Natural killer cell (primary cell): ENCODE results near the gene CLIC6. TPM values are rescaled to one million over a fixed set of nuclear protein-coding genes. Genes with fewer than 3 reads are reported as not detected.

Source experiments
- ATAC-seq, 3 donors: fragments of 150-1000 bp in 2 of 3; fragments of 200-7000 bp in 1 of 3; cut with Tn5 transposase; 1 replicate in 1 of 3; 2 replicates in 2 of 3; pipeline ENCODE4 v1.10.0; 2021; ENCODE audit warnings: mild to moderate bottlenecking in 2 of 3, moderate library complexity in 2 of 3
- DNase-seq, 2 donors: peaks; one replicate each; pipeline versions ENCODE4 v3.0.0 to v3.0.0-alpha.2; 2013 to 2021; ENCODE audit warnings: mixed read lengths in 1 of 2
- H3K27ac ChIP-seq: one replicate; pipeline ENCODE4 v1.5.1; 2013; ENCODE audit warnings: mild to moderate bottlenecking, low read length
- H3K27me3 ChIP-seq: one replicate; pipeline ENCODE4 v1.6.1; 2013; ENCODE audit warnings: low read length; ENCODE audit not compliant: control insufficient read depth, insufficient read depth
- H3K36me3 ChIP-seq: one replicate; pipeline ENCODE4 v1.6.1; 2013; ENCODE audit warnings: low read length; ENCODE audit not compliant: control insufficient read depth, insufficient read depth
- H3K4me1 ChIP-seq: one replicate; pipeline ENCODE4 v1.6.1; 2013; ENCODE audit warnings: low read length; ENCODE audit not compliant: control insufficient read depth, insufficient read depth
- H3K4me3 ChIP-seq: one replicate; pipeline ENCODE4 v1.5.1; 2013; ENCODE audit warnings: low read length
- H3K9me3 ChIP-seq: one replicate; pipeline ENCODE4 v1.6.1; 2013; ENCODE audit warnings: low read length; ENCODE audit not compliant: control insufficient read depth, insufficient read depth
- H3K27ac Mint-ChIP-seq, 2 donors: one replicate each; pipeline ENCODE4 v1.8.0; 2022; ENCODE audit warnings: mild to moderate bottlenecking in 2 of 2, mixed read lengths in 2 of 2, moderate library complexity in 1 of 2
- H3K27me3 Mint-ChIP-seq, 2 donors: one replicate each; pipeline ENCODE4 v1.8.0; 2022; ENCODE audit warnings: low read depth in 2 of 2, mixed read lengths in 2 of 2
- H3K36me3 Mint-ChIP-seq: one replicate; pipeline ENCODE4 v1.8.0; 2022; ENCODE audit warnings: mixed read lengths
- H3K4me1 Mint-ChIP-seq, 2 donors: one replicate each; pipeline ENCODE4 v1.8.0; 2022; ENCODE audit warnings: mixed read lengths in 2 of 2
- H3K4me3 Mint-ChIP-seq: one replicate; pipeline ENCODE4 v1.8.0; 2022; ENCODE audit warnings: mild to moderate bottlenecking, moderate library complexity, mixed read lengths
- H3K9me3 Mint-ChIP-seq, 2 donors: one replicate each; pipeline ENCODE4 v1.8.0; 2022; ENCODE audit warnings: mixed read lengths in 2 of 2
- WGBS: methylation state at CpG from one replicate; pipeline ENCODE4 v1.1.7; 2013; ENCODE audit warnings: missing lambda C conversion rate; ENCODE audit not compliant: insufficient coverage; 5-methylcytosine and 5-hydroxymethylcytosine counted together
- intact Hi-C: fragments of 100-400 bp; cut with micrococcal nuclease; formaldehyde crosslinking; loops from one replicate; pipeline ENCODE4 v1.14.2; 2022
- total RNA-seq, 4 donors: library from RNA; stranded (reverse); fragments of 120-200 nt in 1 of 4; gene quantifications; one replicate each; pipeline versions ENCODE4 v1.2.3 to v1.2.4, GENCODE V29; 2013 to 2022
- TF ChIP-seq, protein P1 (sequence below): fragments of 200-600 bp; IDR thresholded peaks from one replicate; pipeline ENCODE4 v1.8.0; 2022; ENCODE audit warnings: antibody characterized with exemption

Gene CLIC6
- total RNA-seq, 3 donors from 2014 or later (not counting 1 experiment from before 2014, with no cell fraction given) = not detected

DNA sequence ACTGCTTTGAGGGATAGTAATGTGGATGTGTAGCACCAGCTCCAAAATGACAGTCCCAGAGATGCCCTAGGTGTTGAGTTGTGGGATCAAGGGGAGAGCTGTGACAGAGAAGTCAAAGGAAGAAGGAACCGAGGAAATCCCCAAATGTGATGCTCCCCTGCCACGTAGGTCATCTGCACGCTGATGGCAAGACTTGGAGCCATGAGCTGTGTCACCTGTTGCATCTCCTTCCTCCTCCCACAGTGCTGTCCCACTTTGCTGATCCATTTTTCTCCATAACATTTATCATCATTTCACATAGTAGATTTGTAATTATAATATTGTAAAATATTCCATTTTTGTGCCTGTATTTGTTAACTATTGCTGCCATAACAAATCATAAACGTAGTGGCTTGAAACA, 36.3 kb upstream of the CLIC6 start:
- Histone ChIP-seq H3K4me3 (no peak overlapping the region), H3K4me1 (no peaks in the 10 kb centered on the region), H3K27ac (no peak overlapping the region), H3K27me3 (no peaks in the 10 kb centered on the region), H3K36me3 (no peaks in the 10 kb centered on the region), H3K9me3 (no peaks in the 10 kb centered on the region)
- H3K27me3 Mint-ChIP-seq = peaks cover 0 to 3% of the 10 kb centered on the region in 2 donors
- 91% methylated on average over 4 of the region's 4 CpGs for WGBS
- no peak for DNase-seq
- no peaks in the 10 kb centered on the region for H3K36me3 Mint-ChIP-seq
- no peaks in the 10 kb centered on the region for H3K4me1 Mint-ChIP-seq
- no peak for ATAC-seq
- TF ChIP-seq, protein P1, sequence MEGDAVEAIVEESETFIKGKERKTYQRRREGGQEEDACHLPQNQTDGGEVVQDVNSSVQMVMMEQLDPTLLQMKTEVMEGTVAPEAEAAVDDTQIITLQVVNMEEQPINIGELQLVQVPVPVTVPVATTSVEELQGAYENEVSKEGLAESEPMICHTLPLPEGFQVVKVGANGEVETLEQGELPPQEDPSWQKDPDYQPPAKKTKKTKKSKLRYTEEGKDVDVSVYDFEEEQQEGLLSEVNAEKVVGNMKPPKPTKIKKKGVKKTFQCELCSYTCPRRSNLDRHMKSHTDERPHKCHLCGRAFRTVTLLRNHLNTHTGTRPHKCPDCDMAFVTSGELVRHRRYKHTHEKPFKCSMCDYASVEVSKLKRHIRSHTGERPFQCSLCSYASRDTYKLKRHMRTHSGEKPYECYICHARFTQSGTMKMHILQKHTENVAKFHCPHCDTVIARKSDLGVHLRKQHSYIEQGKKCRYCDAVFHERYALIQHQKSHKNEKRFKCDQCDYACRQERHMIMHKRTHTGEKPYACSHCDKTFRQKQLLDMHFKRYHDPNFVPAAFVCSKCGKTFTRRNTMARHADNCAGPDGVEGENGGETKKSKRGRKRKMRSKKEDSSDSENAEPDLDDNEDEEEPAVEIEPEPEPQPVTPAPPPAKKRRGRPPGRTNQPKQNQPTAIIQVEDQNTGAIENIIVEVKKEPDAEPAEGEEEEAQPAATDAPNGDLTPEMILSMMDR = no peak
- no peaks in the 10 kb centered on the region for H3K9me3 Mint-ChIP-seq
- H3K4me3 Mint-ChIP-seq = no peak overlapping the region
- intact Hi-C loops = no loop called here
- no peak overlapping the region for H3K27ac Mint-ChIP-seq

DNA sequence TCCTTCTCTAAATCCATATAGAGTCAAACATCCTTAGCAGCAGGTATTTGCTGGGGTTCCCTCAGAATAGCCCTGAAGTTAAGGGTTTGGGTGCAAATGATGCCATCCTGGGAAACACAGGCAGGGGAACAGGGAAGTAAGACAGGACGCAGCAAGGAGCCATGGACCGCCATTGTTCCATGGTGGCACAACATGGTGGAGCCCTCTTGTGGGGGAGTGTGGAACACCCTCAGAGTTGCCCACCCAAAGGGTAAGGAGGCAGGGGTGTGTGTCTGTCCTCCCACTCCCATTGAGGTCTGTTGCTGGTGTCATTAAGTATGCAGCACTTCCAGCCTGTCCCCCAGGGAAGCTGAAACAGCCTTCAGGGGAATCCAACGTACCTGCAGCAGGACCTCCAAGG, 33.5 kb upstream of the CLIC6 start:
- Mint-ChIP-seq H3K27me3 (peaks cover 0 to 3% of the 10 kb centered on the region in 2 donors), H3K4me3 (no peak overlapping the region), H3K27ac (no peak overlapping the region), H3K9me3 (no peaks in the 10 kb centered on the region), H3K4me1 (peaks cover 6% of the 10 kb centered on the region in 2 donors), H3K36me3 (no peaks in the 10 kb centered on the region)
- Histone ChIP-seq H3K4me3 (no peak overlapping the region), H3K27me3 (no peaks in the 10 kb centered on the region), H3K27ac (no peak overlapping the region), H3K9me3 (no peaks in the 10 kb centered on the region), H3K36me3 (no peaks in the 10 kb centered on the region), H3K4me1 (no peaks in the 10 kb centered on the region)
- ATAC-seq (peak in 1 of 3 donors; percentile 40), DNase-seq (peak in 1 of 2 donors; percentile 29)
- intact Hi-C loops = no loop called here
- 93% methylated on average over 3 of the region's 3 CpGs for WGBS
- TF ChIP-seq, protein P1 = peak; percentile 33

DNA sequence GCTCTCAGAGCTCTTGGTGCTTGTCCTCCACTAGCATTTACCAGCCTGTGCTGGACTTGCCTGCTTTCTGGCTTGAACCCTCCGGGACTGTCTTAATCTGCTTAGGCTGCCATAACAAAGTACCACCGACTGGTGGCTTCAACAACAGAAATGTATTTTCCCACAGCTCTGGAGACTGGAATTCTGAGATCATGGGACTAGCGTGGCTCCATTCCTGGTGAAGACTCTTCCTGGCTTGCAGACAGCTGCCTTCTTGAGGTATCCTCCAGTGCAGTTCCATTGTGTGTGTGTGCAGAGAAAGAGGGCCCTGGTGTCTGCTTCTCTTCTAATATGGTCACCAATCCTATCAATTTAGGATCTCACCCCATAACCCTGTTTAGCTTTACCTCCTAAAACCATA, 31.8 kb upstream of the CLIC6 start:
- no peaks in the 10 kb centered on the region for H3K36me3 ChIP-seq
- TF ChIP-seq, protein P1 = no peak
- 91% methylated on average over 3 of the region's 3 CpGs for WGBS
- H3K27me3 Mint-ChIP-seq = peaks cover 0 to 3% of the 10 kb centered on the region in 2 donors
- intact Hi-C loops = no loop called here
- peaks cover 13% of the 10 kb centered on the region in 2 donors for H3K4me1 Mint-ChIP-seq
- H3K27ac Mint-ChIP-seq = no peak overlapping the region
- H3K4me3 ChIP-seq = no peak overlapping the region
- no peaks in the 10 kb centered on the region for H3K27me3 ChIP-seq
- no peak for ATAC-seq
- no peaks in the 10 kb centered on the region for H3K9me3 ChIP-seq
- no peak for DNase-seq
- peaks cover 4% of the 10 kb centered on the region for H3K4me1 ChIP-seq
- no peak overlapping the region for H3K27ac ChIP-seq
- H3K36me3 Mint-ChIP-seq = no peaks in the 10 kb centered on the region
- H3K4me3 Mint-ChIP-seq = no peak overlapping the region
- H3K9me3 Mint-ChIP-seq = no peaks in the 10 kb centered on the region

DNA sequence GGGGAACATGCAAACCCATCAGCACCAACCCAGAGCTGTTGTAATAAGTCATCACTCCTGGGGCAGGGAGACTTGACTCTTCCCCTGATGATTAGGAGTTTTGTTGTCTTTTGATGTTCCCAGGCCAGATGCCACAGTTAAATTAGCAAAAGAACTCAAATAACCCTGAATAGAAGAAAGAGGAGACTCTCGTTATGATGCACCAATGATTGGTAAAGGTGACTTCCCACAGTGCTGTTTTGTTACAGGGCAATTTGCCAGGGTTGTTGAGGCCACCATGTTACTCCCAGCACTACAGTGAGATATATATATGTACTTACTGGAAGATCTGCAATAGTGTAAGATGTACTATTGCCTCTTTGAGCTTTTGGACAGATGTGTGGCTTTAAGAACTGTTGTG, 29.5 kb upstream of the CLIC6 start:
- H3K27ac Mint-ChIP-seq = peak overlapping the region in 1 of 2 donors; percentile 81
- no peaks in the 10 kb centered on the region for H3K27me3 Mint-ChIP-seq
- Histone ChIP-seq H3K4me1 (peaks cover 4% of the 10 kb centered on the region), H3K27me3 (no peaks in the 10 kb centered on the region), H3K36me3 (no peaks in the 10 kb centered on the region), H3K4me3 (no peak overlapping the region), H3K9me3 (no peaks in the 10 kb centered on the region), H3K27ac (no peak overlapping the region)
- intact Hi-C loops = no loop called here
- no peaks in the 10 kb centered on the region for H3K36me3 Mint-ChIP-seq
- WGBS = 100% methylated on average over 1 of the region's 1 CpG
- no peaks in the 10 kb centered on the region for H3K9me3 Mint-ChIP-seq
- peaks cover 13% of the 10 kb centered on the region in 2 donors for H3K4me1 Mint-ChIP-seq
- no peak overlapping the region for H3K4me3 Mint-ChIP-seq
- DNase-seq (no peak), ATAC-seq (no peak)
- TF ChIP-seq, protein P1 = no peak
